Activated naive CD8-positive, alpha-beta T cell treated with anti-CD3 and anti-CD28 coated beads, Interleukin-2, amount 10 ng/mL, durations not matched to agents 7 days and 5 days (primary cell): ENCODE measurements around the gene SERTAD4. TPM values are rescaled to one million over a fixed set of nuclear protein-coding genes. Genes with fewer than 3 reads are reported as not detected.

Experiments
- ATAC-seq: fragments of 150-1000 bp; cut with Tn5 transposase; one replicate; pipeline ENCODE4 v1.10.0; 2021; ENCODE audit warnings: low read depth, moderate library complexity
- POLR2A ChIA-PET: fragments of 350-600 bp; sonication (Branson Sonifier 250); formaldehyde crosslinking; loops from one replicate; lab custom pipeline; 2021; ENCODE audit warnings: antibody characterized with exemption; lab: Charles Lee
- DNase-seq: peaks from one replicate; pipeline ENCODE4 v3.0.0; 2021
- H3K27ac Mint-ChIP-seq: one replicate; pipeline ENCODE4 v1.8.0; 2022; ENCODE audit warnings: mild to moderate bottlenecking, mixed read lengths
- H3K27me3 Mint-ChIP-seq: one replicate; pipeline ENCODE4 v1.8.0; 2022; ENCODE audit warnings: mild to moderate bottlenecking, moderate library complexity, mixed read lengths
- H3K36me3 Mint-ChIP-seq: one replicate; pipeline ENCODE4 v1.8.0; 2021; ENCODE audit warnings: mild to moderate bottlenecking, mixed read lengths
- H3K4me1 Mint-ChIP-seq: one replicate; pipeline ENCODE4 v1.8.0; 2021; ENCODE audit warnings: mixed read lengths
- H3K4me3 Mint-ChIP-seq: one replicate; pipeline ENCODE4 v1.8.0; 2022; ENCODE audit warnings: mild to moderate bottlenecking, moderate library complexity, mixed read lengths
- H3K9me3 Mint-ChIP-seq: one replicate; pipeline ENCODE4 v1.8.0; 2021; ENCODE audit warnings: mixed read lengths
- total RNA-seq, 2 experiments: library from RNA; stranded (reverse); gene quantifications; one replicate each; pipeline ENCODE4 v1.2.3, GENCODE V29; 2021

Gene SERTAD4
- total RNA-seq, 2 experiments from 2014 or later = not detected

- POLR2A ChIA-PET = no interaction called here
- ATAC-seq = no peak
- no peaks in the 10 kb centered on the region for H3K36me3 Mint-ChIP-seq
- H3K27me3 Mint-ChIP-seq = peaks cover 14% of the 10 kb centered on the region
- DNase-seq = no peak
- no peak overlapping the region for H3K27ac Mint-ChIP-seq
- H3K4me1 Mint-ChIP-seq = no peaks in the 10 kb centered on the region
- H3K9me3 Mint-ChIP-seq = no peaks in the 10 kb centered on the region
- no peak overlapping the region for H3K4me3 Mint-ChIP-seq
Observed at GRCh38 chr1:210217482-210217881, 15.1 kb upstream of the SERTAD4 start.

GRCh38 chr1:210218047-210218446, 14.5 kb upstream of the SERTAD4 start:
- H3K4me3 Mint-ChIP-seq = no peak overlapping the region
- no peak for ATAC-seq
- H3K36me3 Mint-ChIP-seq = no peaks in the 10 kb centered on the region
- peaks cover 14% of the 10 kb centered on the region for H3K27me3 Mint-ChIP-seq
- no peak overlapping the region for H3K27ac Mint-ChIP-seq
- H3K9me3 Mint-ChIP-seq = no peaks in the 10 kb centered on the region
- DNase-seq = no peak
- H3K4me1 Mint-ChIP-seq = no peaks in the 10 kb centered on the region
- POLR2A ChIA-PET = no interaction called here

- Mint-ChIP-seq H3K9me3 (no peaks in the 10 kb centered on the region), H3K4me1 (no peaks in the 10 kb centered on the region), H3K27me3 (peaks cover 14% of the 10 kb centered on the region), H3K27ac (no peak overlapping the region), H3K4me3 (no peak overlapping the region), H3K36me3 (no peaks in the 10 kb centered on the region)
- no peak for ATAC-seq
- no peak for DNase-seq
- POLR2A ChIA-PET = no interaction called here
Observed at GRCh38 chr1:210222340-210223006, 10.1 kb upstream of the SERTAD4 start.

- Mint-ChIP-seq H3K9me3 (no peaks in the 10 kb centered on the region), H3K4me3 (no peak overlapping the region), H3K36me3 (no peaks in the 10 kb centered on the region), H3K27ac (no peak overlapping the region), H3K4me1 (no peaks in the 10 kb centered on the region), H3K27me3 (peaks cover 11% of the 10 kb centered on the region)
- ATAC-seq (no peak), DNase-seq (no peak)
- POLR2A ChIA-PET = no interaction called here
Observed at GRCh38 chr1:210223226-210223904, 9.2 kb upstream of the SERTAD4 start.

GRCh38 chr1:210228158-210228557, 4.4 kb upstream of the SERTAD4 start:
- H3K4me1 Mint-ChIP-seq = no peaks in the 10 kb centered on the region
- POLR2A ChIA-PET = no interaction called here
- H3K36me3 Mint-ChIP-seq = no peaks in the 10 kb centered on the region
- peaks cover 35% of the 10 kb centered on the region for H3K27me3 Mint-ChIP-seq
- no peak overlapping the region for H3K4me3 Mint-ChIP-seq
- ATAC-seq = no peak
- no peak for DNase-seq
- H3K9me3 Mint-ChIP-seq = no peaks in the 10 kb centered on the region
- H3K27ac Mint-ChIP-seq = no peak overlapping the region

- H3K36me3 Mint-ChIP-seq = no peaks in the 10 kb centered on the region
- ATAC-seq (no peak), DNase-seq (no peak)
- H3K4me1 Mint-ChIP-seq = no peaks in the 10 kb centered on the region
- H3K27me3 Mint-ChIP-seq = peaks cover 45% of the 10 kb centered on the region
- H3K9me3 Mint-ChIP-seq = no peaks in the 10 kb centered on the region
- H3K4me3 Mint-ChIP-seq = no peak overlapping the region
- H3K27ac Mint-ChIP-seq = no peak overlapping the region
- POLR2A ChIA-PET = no interaction called here
Observed at GRCh38 chr1:210230149-210230695, 2.4 kb upstream of the SERTAD4 start.

DNA sequence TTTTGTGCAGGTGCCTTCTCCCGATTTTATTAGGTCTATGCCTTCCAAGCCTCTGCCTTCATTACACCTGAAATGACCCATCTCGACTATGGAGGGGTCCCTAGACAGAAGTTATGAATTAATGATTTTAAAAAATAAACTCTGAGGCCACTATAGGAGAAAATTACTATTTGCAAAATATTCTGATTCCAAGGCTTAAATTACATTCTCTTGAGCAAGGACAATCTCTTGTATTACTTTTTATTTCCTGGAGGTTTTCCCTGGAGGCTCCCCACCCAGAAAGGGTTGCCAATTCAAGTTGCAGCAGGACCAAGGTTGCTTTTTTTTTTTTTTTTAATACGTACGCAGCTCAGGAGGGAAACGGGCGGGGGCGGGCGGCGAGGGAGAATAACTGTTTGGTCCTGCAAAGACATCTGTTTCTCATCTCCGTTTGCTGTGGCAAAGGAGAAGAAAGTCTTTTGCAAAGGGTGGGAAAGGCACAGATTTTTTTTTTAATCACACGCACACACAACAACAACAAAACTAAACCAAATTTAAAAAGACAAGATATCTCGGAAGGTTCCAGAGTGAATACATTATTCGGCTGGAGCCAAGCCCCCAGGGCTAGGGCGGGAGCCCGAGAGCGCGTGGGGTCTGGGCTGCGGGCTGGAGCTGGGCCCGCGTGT, 618 bp upstream of the SERTAD4 start:
- peak overlapping the region; percentile 47 for H3K4me3 Mint-ChIP-seq
- no peaks in the 10 kb centered on the region for H3K36me3 Mint-ChIP-seq
- DNase-seq (no peak), ATAC-seq (no peak)
- POLR2A ChIA-PET = no interaction called here
- H3K4me1 Mint-ChIP-seq = no peaks in the 10 kb centered on the region
- H3K27me3 Mint-ChIP-seq = peaks cover 58% of the 10 kb centered on the region
- no peak overlapping the region for H3K27ac Mint-ChIP-seq
- no peaks in the 10 kb centered on the region for H3K9me3 Mint-ChIP-seq

GRCh38 chr1:210233216-210233494, 559 bp downstream of the SERTAD4 start:
- Mint-ChIP-seq H3K4me1 (no peaks in the 10 kb centered on the region), H3K27me3 (peaks cover 67% of the 10 kb centered on the region), H3K27ac (no peak overlapping the region), H3K4me3 (no peak overlapping the region), H3K9me3 (no peaks in the 10 kb centered on the region), H3K36me3 (no peaks in the 10 kb centered on the region)
- POLR2A ChIA-PET = no interaction called here
- DNase-seq (no peak), ATAC-seq (peak; percentile 30)

DNA sequence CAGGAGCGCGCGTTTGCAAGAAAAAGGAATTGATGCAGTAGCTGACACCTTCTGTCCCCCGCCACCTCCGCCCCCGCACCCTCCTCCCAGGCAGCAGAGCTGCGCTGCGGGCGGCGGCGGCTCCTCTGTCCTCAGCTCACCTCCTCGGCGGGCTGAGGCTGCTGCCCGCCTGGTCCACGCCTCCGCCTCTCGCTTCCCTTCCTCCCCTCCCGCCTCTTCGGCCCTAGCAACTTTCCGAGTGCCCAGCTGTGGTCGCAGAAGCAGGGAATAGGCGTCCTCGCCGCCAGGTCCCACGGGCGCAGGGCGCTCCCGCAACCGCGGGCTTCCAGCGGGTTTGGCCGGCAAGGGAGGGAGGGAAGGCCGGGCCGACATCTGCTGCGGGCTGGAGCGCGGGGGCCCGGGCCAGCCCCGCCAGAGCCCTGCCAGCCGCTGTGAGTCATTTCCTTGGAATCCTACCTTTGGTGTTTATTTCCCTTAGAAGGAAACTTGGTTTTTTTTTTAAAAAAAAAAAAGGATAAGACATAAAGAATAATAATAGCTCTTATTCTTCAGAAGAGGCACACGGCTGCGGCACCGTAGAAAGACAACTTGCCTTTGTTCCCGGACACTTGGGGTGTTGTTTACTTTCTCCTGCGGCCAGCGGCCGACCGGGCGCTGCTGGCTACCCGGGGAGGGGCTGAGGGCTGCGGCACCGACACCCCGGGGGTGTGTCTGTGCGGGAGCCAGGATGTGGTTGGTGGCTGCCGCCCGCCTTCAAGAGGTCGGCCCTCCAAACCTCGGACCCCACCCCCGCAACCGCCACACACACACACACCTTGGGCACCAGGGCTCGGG, 1.1 kb downstream of the SERTAD4 start:
- no peak overlapping the region for H3K4me3 Mint-ChIP-seq
- H3K4me1 Mint-ChIP-seq = no peaks in the 10 kb centered on the region
- POLR2A ChIA-PET = no interaction called here
- ATAC-seq (peak; percentile 36), DNase-seq (peak; percentile 39)
- no peaks in the 10 kb centered on the region for H3K36me3 Mint-ChIP-seq
- no peak overlapping the region for H3K27ac Mint-ChIP-seq
- peaks cover 67% of the 10 kb centered on the region for H3K27me3 Mint-ChIP-seq
- H3K9me3 Mint-ChIP-seq = no peaks in the 10 kb centered on the region

- Mint-ChIP-seq H3K27me3 (peaks cover 70% of the 10 kb centered on the region), H3K36me3 (no peaks in the 10 kb centered on the region), H3K4me1 (no peaks in the 10 kb centered on the region), H3K27ac (no peak overlapping the region), H3K9me3 (no peaks in the 10 kb centered on the region), H3K4me3 (no peak overlapping the region)
- ATAC-seq = no peak
- POLR2A ChIA-PET = no interaction called here
- DNase-seq = no peak
Observed at GRCh38 chr1:210234329-210234757, 1.7 kb downstream of the SERTAD4 start.

DNA sequence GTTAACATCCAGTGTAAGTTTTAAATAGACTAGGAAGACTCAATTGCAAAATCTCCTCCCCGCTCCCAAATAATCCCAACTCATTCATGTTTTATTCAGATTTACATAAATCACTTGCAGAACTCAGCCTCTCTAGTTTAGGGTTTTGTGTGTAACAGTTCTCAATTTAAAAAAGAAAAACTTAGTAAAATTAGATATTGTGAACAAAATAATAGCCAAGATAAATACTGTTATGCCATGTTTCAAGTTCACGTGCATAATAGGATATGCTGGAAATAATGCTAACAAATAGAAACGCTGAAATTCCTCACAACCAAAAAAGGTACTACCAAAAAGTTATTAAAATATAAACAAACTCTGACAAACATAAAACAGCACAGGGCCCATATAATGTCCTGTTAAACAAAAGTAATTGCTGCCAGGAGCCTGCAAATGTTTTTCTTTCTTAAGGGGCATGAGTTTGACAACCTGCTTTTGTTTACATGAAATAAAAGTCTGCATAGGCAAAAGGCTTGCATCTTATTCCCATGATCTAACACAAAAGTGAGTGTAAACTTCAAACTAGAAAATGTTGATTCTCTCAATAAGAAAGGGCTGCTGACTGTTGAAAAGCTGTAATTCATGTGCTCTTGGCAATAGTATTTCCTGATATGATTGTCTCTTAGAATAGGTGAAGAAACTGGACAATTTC, 2.9 kb downstream of the SERTAD4 start:
- Mint-ChIP-seq H3K27ac (no peak overlapping the region), H3K9me3 (no peaks in the 10 kb centered on the region), H3K27me3 (peaks cover 71% of the 10 kb centered on the region), H3K36me3 (no peaks in the 10 kb centered on the region), H3K4me3 (no peak overlapping the region), H3K4me1 (no peaks in the 10 kb centered on the region)
- POLR2A ChIA-PET = no interaction called here
- no peak for ATAC-seq
- no peak for DNase-seq

- Mint-ChIP-seq H3K36me3 (no peaks in the 10 kb centered on the region), H3K27me3 (peaks cover 68% of the 10 kb centered on the region), H3K27ac (no peak overlapping the region), H3K4me1 (no peaks in the 10 kb centered on the region), H3K9me3 (no peaks in the 10 kb centered on the region), H3K4me3 (no peak overlapping the region)
- ATAC-seq (no peak), DNase-seq (no peak)
- POLR2A ChIA-PET = no interaction called here
Observed at GRCh38 chr1:210236386-210236839, 3.8 kb downstream of the SERTAD4 start.
